Measurements from ENCODE around the gene SPEF2.

Gene SPEF2

GRCh38 chr5:35816881-35817521 lies 199.3 kb downstream of the SPEF2 start:
- POLR2A ChIA-PET: no interaction called here
- CTCF ChIA-PET: interaction anchor here (0.8 to 1.0 kb wide), 3 partner anchors 9 to 110 kb away, joined by 3 to 4 read pairs (median 3); no protein-coding TSS in a partner anchor
- no peak for DNase-seq (ENCODE audit: extremely low spot score)
- TF ChIP-seq, protein P1, sequence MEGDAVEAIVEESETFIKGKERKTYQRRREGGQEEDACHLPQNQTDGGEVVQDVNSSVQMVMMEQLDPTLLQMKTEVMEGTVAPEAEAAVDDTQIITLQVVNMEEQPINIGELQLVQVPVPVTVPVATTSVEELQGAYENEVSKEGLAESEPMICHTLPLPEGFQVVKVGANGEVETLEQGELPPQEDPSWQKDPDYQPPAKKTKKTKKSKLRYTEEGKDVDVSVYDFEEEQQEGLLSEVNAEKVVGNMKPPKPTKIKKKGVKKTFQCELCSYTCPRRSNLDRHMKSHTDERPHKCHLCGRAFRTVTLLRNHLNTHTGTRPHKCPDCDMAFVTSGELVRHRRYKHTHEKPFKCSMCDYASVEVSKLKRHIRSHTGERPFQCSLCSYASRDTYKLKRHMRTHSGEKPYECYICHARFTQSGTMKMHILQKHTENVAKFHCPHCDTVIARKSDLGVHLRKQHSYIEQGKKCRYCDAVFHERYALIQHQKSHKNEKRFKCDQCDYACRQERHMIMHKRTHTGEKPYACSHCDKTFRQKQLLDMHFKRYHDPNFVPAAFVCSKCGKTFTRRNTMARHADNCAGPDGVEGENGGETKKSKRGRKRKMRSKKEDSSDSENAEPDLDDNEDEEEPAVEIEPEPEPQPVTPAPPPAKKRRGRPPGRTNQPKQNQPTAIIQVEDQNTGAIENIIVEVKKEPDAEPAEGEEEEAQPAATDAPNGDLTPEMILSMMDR (IDR thresholded peaks at IDR 0.05; ENCODE audit: control extremely low read depth, extremely low read depth, low read depth, missing control alignments): no peak

- no peak for DNase-seq (ENCODE audit: extremely low spot score)
- ChIA-PET CTCF (no interaction called here), POLR2A (no interaction called here)
- TF ChIP-seq, protein P1 (IDR thresholded peaks at IDR 0.05; ENCODE audit: control extremely low read depth, extremely low read depth, low read depth, missing control alignments): no peak
Measured at GRCh38 chr5:35819026-35819425, 201.4 kb downstream of the SPEF2 start.

GRCh38 chr5:35819668-35820067 lies 202.0 kb downstream of the SPEF2 start:
- ChIA-PET POLR2A (no interaction called here), CTCF (interaction anchor here (1.3 to 3.9 kb wide), 3 partner anchors 11 to 105 kb away, joined by 3 to 12 read pairs (median 7); no protein-coding TSS in a partner anchor)
- TF ChIP-seq, protein P1 (IDR thresholded peaks at IDR 0.05; ENCODE audit: control extremely low read depth, extremely low read depth, low read depth, missing control alignments): no peak
- no peak for DNase-seq (ENCODE audit: extremely low spot score)

DNA sequence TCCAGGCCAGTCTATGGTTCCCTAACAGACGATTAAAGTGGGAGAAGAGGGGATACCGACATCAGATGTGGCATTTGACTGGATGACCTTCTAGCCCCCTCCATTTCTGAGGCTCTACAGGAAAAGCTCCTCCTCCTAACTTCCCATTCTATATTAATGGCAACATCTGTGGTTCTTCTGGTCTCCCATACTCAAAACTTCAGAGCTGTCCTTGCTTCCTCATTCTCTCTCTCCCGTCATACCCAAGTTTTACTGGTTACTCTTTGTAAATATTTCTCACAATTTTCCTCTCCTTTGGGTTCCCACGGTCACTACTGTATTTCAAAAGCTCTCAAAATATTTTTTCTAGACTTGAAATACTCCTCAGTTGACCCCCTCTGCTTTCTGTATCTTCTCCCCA lies 203.1 kb downstream of the SPEF2 start:
- ChIA-PET CTCF (interaction anchor here (1.1 to 3.9 kb wide), 5 partner anchors 10 to 104 kb away, joined by 3 to 12 read pairs (median 5); no protein-coding TSS in a partner anchor), POLR2A (no interaction called here)
- DNase-seq (ENCODE audit: extremely low spot score): no peak
- TF ChIP-seq, protein P1 (IDR thresholded peaks at IDR 0.05; ENCODE audit: control extremely low read depth, extremely low read depth, low read depth, missing control alignments): no peak

GRCh38 chr5:35821513-35821912 lies 203.8 kb downstream of the SPEF2 start:
- ChIA-PET POLR2A (no interaction called here), CTCF (interaction anchor here (1.4 to 3.9 kb wide), 7 partner anchors 9 to 103 kb away, joined by 3 to 12 read pairs (median 4); no protein-coding TSS in a partner anchor)
- DNase-seq (ENCODE audit: extremely low spot score): no peak
- TF ChIP-seq, protein P1 (IDR thresholded peaks at IDR 0.05; ENCODE audit: control extremely low read depth, extremely low read depth, low read depth, missing control alignments): no peak

GRCh38 chr5:35822511-35822910 lies 204.8 kb downstream of the SPEF2 start:
- POLR2A ChIA-PET: no interaction called here
- TF ChIP-seq, protein P1 (IDR thresholded peaks at IDR 0.05; ENCODE audit: control extremely low read depth, extremely low read depth, low read depth, missing control alignments): no peak
- CTCF ChIA-PET: interaction anchor here (1.1 to 3.9 kb wide), 12 partner anchors 9 to 109 kb away, joined by 3 to 12 read pairs (median 4); no protein-coding TSS in a partner anchor
- DNase-seq (ENCODE audit: extremely low spot score): no peak
